ENCODE results near the gene RAB1A.

The RAB1A gene

DNA sequence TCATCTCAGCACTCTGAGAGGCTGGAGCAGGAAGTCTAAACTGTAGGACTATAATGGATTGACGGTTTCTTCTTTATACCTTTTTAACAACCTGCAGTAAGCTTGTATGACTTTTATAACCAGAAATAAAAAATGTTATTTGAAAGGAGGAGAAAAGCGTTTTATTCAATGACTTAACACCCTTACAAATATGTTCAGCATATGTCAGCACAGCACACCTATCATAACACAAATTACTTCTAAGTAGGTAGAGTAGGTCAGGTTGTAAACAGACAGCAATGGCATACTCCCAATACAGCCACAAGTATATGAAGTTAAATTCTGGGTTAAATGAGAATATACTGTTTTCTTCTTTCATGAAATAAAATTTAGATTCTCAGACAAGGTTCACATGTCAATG lies 16.1 kb downstream of the RAB1A start:
- no peak overlapping the region for H3K4me3 ChIP-seq (ENCODE audit: low read length)
- H3K27me3 ChIP-seq (ENCODE audit: control insufficient read depth, low read length): no peaks in the 10 kb centered on the region
- H3K4me1 ChIP-seq (ENCODE audit: control insufficient read depth, low read length): peaks cover 76% of the 10 kb centered on the region
- H3K79me2 ChIP-seq (ENCODE audit: control insufficient read depth, low read length): peaks cover 100% of the 10 kb centered on the region
- H3K4me2 ChIP-seq (ENCODE audit: low read length): peak overlapping the region; percentile 9
- TF ChIP-seq EZH2phosphoT487 (IDR thresholded peaks at IDR 0.05; ENCODE audit: borderline replicate concordance, low read length): no peak
- TF ChIP-seq, protein P1, sequence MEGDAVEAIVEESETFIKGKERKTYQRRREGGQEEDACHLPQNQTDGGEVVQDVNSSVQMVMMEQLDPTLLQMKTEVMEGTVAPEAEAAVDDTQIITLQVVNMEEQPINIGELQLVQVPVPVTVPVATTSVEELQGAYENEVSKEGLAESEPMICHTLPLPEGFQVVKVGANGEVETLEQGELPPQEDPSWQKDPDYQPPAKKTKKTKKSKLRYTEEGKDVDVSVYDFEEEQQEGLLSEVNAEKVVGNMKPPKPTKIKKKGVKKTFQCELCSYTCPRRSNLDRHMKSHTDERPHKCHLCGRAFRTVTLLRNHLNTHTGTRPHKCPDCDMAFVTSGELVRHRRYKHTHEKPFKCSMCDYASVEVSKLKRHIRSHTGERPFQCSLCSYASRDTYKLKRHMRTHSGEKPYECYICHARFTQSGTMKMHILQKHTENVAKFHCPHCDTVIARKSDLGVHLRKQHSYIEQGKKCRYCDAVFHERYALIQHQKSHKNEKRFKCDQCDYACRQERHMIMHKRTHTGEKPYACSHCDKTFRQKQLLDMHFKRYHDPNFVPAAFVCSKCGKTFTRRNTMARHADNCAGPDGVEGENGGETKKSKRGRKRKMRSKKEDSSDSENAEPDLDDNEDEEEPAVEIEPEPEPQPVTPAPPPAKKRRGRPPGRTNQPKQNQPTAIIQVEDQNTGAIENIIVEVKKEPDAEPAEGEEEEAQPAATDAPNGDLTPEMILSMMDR (IDR thresholded peaks at IDR 0.05; ENCODE audit: low read depth, low read length, poor library complexity, severe bottlenecking): no peak
- H3F3A ChIP-seq (ENCODE audit: control insufficient read depth, insufficient read depth): peaks cover 9% of the 10 kb centered on the region; the same call in 1 of the 2 replicates
- no peaks in the 10 kb centered on the region for H3K9me3 ChIP-seq (ENCODE audit: control insufficient read depth, insufficient read depth, low read length)
- H3K9me2 ChIP-seq (replicated peaks; ENCODE audit: control insufficient read depth, low read length): no peaks in the 10 kb centered on the region
- H3K27ac ChIP-seq (ENCODE audit: low read depth, low read length): no peak overlapping the region
- H3K36me3 ChIP-seq (ENCODE audit: control insufficient read depth, low read length): peaks cover 8% of the 10 kb centered on the region; the same call in 1 of the 2 replicates
- H4K20me1 ChIP-seq (ENCODE audit: control insufficient read depth, insufficient read depth, low read depth, low read length): peaks cover 14% of the 10 kb centered on the region

DNA sequence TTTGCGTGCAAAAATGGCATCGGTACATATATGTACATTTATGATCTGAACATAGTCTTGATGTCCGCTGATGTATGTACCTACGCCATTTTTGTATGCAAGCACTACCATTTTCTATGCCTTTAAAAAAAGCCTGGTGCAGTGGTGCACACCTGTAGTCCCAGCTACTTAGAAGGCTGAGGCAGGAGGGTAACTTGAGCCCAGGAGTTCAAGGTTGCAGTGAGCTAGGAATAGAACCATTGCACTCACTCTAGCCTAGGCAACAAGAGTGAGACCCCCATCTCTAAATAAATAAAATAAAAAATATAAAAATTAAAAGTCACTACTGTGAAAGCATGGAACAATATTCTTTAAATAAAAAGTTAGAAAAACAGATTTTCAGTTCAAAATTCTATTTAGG lies 16.7 kb downstream of the RAB1A start:
- H3K4me2 ChIP-seq (ENCODE audit: low read length): peak overlapping the region; percentile 39
- H3K27me3 ChIP-seq (ENCODE audit: control insufficient read depth, low read length): no peaks in the 10 kb centered on the region
- H3K79me2 ChIP-seq (ENCODE audit: control insufficient read depth, low read length): peaks cover 100% of the 10 kb centered on the region
- peaks cover 8% of the 10 kb centered on the region; the same call in 1 of the 2 replicates for H3K36me3 ChIP-seq (ENCODE audit: control insufficient read depth, low read length)
- H4K20me1 ChIP-seq (ENCODE audit: control insufficient read depth, insufficient read depth, low read depth, low read length): peaks cover 14% of the 10 kb centered on the region
- H3K4me3 ChIP-seq (ENCODE audit: low read length): peak overlapping the region; percentile 25
- no peaks in the 10 kb centered on the region for H3K9me3 ChIP-seq (ENCODE audit: control insufficient read depth, insufficient read depth, low read length)
- peaks cover 9% of the 10 kb centered on the region; the same call in 1 of the 2 replicates for H3F3A ChIP-seq (ENCODE audit: control insufficient read depth, insufficient read depth)
- no peak overlapping the region for H3K27ac ChIP-seq (ENCODE audit: low read depth, low read length)
- H3K4me1 ChIP-seq (ENCODE audit: control insufficient read depth, low read length): peaks cover 81% of the 10 kb centered on the region
- H3K9me2 ChIP-seq (replicated peaks; ENCODE audit: control insufficient read depth, low read length): no peaks in the 10 kb centered on the region
- TF ChIP-seq, protein P1 (IDR thresholded peaks at IDR 0.05; ENCODE audit: low read depth, low read length, poor library complexity, severe bottlenecking): no peak
- no peak for TF ChIP-seq EZH2phosphoT487 (IDR thresholded peaks at IDR 0.05; ENCODE audit: borderline replicate concordance, low read length)

DNA sequence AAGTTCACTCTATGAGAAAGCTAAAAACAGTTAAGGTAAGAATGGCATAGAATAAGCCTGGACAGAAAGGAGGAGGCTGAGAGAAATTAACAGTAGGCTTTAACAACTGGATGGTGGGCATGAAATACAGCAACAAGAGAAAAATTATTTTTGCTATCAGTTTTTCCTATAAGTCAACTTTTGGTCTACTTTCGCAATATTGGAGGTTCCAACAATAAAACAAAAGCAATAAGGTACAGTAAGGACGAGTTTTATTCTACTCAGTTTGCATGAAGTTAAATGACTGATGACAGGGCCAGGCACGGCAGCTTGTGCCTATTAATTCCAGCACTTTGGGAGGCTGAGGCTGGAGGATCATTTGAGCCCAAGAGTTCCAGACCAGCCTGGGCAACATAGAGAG lies 17.3 kb downstream of the RAB1A start:
- no peaks in the 10 kb centered on the region for H3K9me2 ChIP-seq (replicated peaks; ENCODE audit: control insufficient read depth, low read length)
- H3K36me3 ChIP-seq (ENCODE audit: control insufficient read depth, low read length): peaks cover 11% of the 10 kb centered on the region
- TF ChIP-seq, protein P1 (IDR thresholded peaks at IDR 0.05; ENCODE audit: low read depth, low read length, poor library complexity, severe bottlenecking): no peak
- TF ChIP-seq EZH2phosphoT487 (IDR thresholded peaks at IDR 0.05; ENCODE audit: borderline replicate concordance, low read length): no peak
- H3K4me3 ChIP-seq (ENCODE audit: low read length): peak overlapping the region; percentile 25
- no peaks in the 10 kb centered on the region for H3K9me3 ChIP-seq (ENCODE audit: control insufficient read depth, insufficient read depth, low read length)
- H3K27me3 ChIP-seq (ENCODE audit: control insufficient read depth, low read length): no peaks in the 10 kb centered on the region
- H3K4me2 ChIP-seq (ENCODE audit: low read length): peak overlapping the region; percentile 39
- H3K27ac ChIP-seq (ENCODE audit: low read depth, low read length): peak overlapping the region; percentile 54
- peaks cover 100% of the 10 kb centered on the region for H3K79me2 ChIP-seq (ENCODE audit: control insufficient read depth, low read length)
- H4K20me1 ChIP-seq (ENCODE audit: control insufficient read depth, insufficient read depth, low read depth, low read length): peaks cover 17% of the 10 kb centered on the region
- H3K4me1 ChIP-seq (ENCODE audit: control insufficient read depth, low read length): peaks cover 82% of the 10 kb centered on the region
- peaks cover 5% of the 10 kb centered on the region; the same call in 1 of the 2 replicates for H3F3A ChIP-seq (ENCODE audit: control insufficient read depth, insufficient read depth)

Data from DOHH2 (cell line).